ENCODE measurements around the gene LDHAL6B.

Gene LDHAL6B

GRCh38 chr15:59256482-59256881 lies 49.8 kb downstream of the LDHAL6B start:
- Histone ChIP-seq H3K4me3 (ENCODE audit: control insufficient read depth in 1 of 7, extremely low read depth in 1 of 7, insufficient read depth in 4 of 7, low read depth in 2 of 7, low read length in 6 of 7) (no peak overlapping the region), H3K27ac (ENCODE audit: insufficient read depth in 1 of 2, low read depth in 1 of 2, low read length in 2 of 2, poor library complexity in 1 of 2, severe bottlenecking in 2 of 2) (no peak overlapping the region), H3K27me3 (replicated peaks in 2 of 5; ENCODE audit: control insufficient read depth in 4 of 5, insufficient read depth in 5 of 5, low read length in 4 of 5) (no peaks in the 10 kb centered on the region), H3K36me3 (ENCODE audit: control insufficient read depth in 4 of 4, insufficient read depth in 4 of 4, low read length in 3 of 4) (peaks cover 0 to 2% (median 0%) of the 10 kb centered on the region in 4 experiments), H3K9me3 (ENCODE audit: control extremely low read depth in 1 of 5, control insufficient read depth in 4 of 5, insufficient read depth in 2 of 5, low read depth in 1 of 5, low read length in 4 of 5) (no peaks in the 10 kb centered on the region), H3K4me1 (ENCODE audit: control extremely low read depth in 1 of 4, control insufficient read depth in 4 of 4, insufficient read depth in 4 of 4, low read length in 3 of 4) (no peaks in the 10 kb centered on the region)
- POLR2A ChIA-PET, result no interaction called here
- no peak for DNase-seq
- 80% methylated on average over 5 of the region's 8 CpGs for WGBS (ENCODE audit: insufficient coverage)
- CTCF ChIA-PET, result interaction anchor here (1.4 to 3.0 kb wide), 2 partner anchors 10 to 17 kb away, joined by 5 to 17 read pairs; no protein-coding TSS in a partner anchor

- H3K27me3 ChIP-seq (replicated peaks in 2 of 5; ENCODE audit: control insufficient read depth in 4 of 5, insufficient read depth in 5 of 5, low read length in 4 of 5), result no peaks in the 10 kb centered on the region
- no peak overlapping the region for H3K4me3 ChIP-seq (ENCODE audit: control insufficient read depth in 1 of 7, extremely low read depth in 1 of 7, insufficient read depth in 4 of 7, low read depth in 2 of 7, low read length in 6 of 7)
- no peaks in the 10 kb centered on the region for H3K9me3 ChIP-seq (ENCODE audit: control extremely low read depth in 1 of 5, control insufficient read depth in 4 of 5, insufficient read depth in 2 of 5, low read depth in 1 of 5, low read length in 4 of 5)
- no peak overlapping the region for H3K27ac ChIP-seq (ENCODE audit: insufficient read depth in 1 of 2, low read depth in 1 of 2, low read length in 2 of 2, poor library complexity in 1 of 2, severe bottlenecking in 2 of 2)
- no peaks in the 10 kb centered on the region for H3K4me1 ChIP-seq (ENCODE audit: control extremely low read depth in 1 of 4, control insufficient read depth in 4 of 4, insufficient read depth in 4 of 4, low read length in 3 of 4)
- POLR2A ChIA-PET, result no interaction called here
- peaks cover 0 to 2% (median 0%) of the 10 kb centered on the region in 4 experiments for H3K36me3 ChIP-seq (ENCODE audit: control insufficient read depth in 4 of 4, insufficient read depth in 4 of 4, low read length in 3 of 4)
- no CpG with 5 or more reads among the region's 4 CpGs for WGBS (ENCODE audit: insufficient coverage)
- no peak for DNase-seq
- CTCF ChIA-PET, result interaction anchor here (1.4 to 3.0 kb wide), 2 partner anchors 10 to 16 kb away, joined by 5 to 17 read pairs; no protein-coding TSS in a partner anchor
These were observed 50.5 kb downstream of the LDHAL6B start for GRCh38 chr15:59257140-59257539.
